Astrocyte (in vitro differentiated cells and primary cell): Measurements from ENCODE around the gene SOX14.

Experiments used
- EZH2 ChIP-seq: IDR thresholded peaks from 2 replicates; pipeline ENCODE4 v1.6.1; 2012; ENCODE audit warnings: mild to moderate bottlenecking, low read length, inconsistent platforms; ENCODE audit not compliant: insufficient read depth
- TF ChIP-seq, protein P1 (sequence below): IDR thresholded peaks from 2 replicates; pipeline ENCODE4 v1.5.1; 2011; ENCODE audit warnings: low read depth, mild to moderate bottlenecking, inconsistent platforms, low read length, moderate library complexity; ENCODE audit not compliant: insufficient read depth

DNA sequence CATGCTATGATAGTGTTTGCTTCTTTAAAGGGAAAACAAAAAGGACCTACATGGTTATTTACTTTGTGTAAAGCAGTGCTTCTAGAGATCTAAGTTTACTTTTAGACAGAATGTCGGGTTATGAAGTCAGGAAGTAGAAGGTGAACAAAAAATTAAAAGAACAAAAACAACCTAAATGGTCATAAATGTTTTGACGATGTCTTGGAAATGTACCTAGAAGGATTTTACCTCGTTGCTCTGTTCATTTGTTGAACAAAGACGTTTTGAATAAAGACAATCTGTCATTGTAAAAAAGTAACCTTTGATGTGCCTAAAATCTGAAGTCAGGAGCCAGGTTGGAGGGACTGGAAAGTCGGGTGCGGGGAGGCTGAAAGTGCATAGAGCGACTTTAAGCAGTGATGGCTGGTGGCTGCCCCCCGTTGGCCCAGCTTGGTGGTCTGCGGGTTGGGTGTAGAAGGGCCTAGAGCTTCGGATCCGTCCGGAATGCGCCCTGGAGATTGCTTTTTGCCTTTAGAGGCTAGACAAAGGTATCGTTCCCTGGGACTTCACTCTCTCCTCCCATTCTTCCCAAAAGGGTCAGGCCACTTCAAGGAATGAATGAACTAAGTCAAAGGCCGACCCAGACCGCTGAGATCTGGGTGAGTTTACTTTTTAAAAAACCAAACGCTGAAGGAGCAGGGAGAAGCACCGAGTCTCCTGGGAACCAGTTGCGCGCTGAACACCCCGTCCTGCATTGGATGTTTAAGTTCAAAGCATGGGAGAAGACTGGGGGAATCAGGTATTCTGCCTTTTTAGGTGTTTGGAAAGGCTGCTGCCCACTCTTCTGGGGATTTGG, 2.1 kb downstream of the SOX14 start:
- TF ChIP-seq, protein P1, sequence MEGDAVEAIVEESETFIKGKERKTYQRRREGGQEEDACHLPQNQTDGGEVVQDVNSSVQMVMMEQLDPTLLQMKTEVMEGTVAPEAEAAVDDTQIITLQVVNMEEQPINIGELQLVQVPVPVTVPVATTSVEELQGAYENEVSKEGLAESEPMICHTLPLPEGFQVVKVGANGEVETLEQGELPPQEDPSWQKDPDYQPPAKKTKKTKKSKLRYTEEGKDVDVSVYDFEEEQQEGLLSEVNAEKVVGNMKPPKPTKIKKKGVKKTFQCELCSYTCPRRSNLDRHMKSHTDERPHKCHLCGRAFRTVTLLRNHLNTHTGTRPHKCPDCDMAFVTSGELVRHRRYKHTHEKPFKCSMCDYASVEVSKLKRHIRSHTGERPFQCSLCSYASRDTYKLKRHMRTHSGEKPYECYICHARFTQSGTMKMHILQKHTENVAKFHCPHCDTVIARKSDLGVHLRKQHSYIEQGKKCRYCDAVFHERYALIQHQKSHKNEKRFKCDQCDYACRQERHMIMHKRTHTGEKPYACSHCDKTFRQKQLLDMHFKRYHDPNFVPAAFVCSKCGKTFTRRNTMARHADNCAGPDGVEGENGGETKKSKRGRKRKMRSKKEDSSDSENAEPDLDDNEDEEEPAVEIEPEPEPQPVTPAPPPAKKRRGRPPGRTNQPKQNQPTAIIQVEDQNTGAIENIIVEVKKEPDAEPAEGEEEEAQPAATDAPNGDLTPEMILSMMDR = no peak
- TF ChIP-seq EZH2 = no peak
